Stimulated activated CD4-positive, alpha-beta T cell treated with anti-CD3 and anti-CD28 coated beads, Interleukin-15, amount 100 ng/mL, for 1 hour (primary cell): Measurements from ENCODE around the gene RPS10.
"Not testable (repeated sequence)": the region's sequence is repeated elsewhere in the genome, so short reads cannot be mapped to it uniquely, and the experiment has no call there.

Experiments used
- DNase-seq, 2 donors: peaks; one replicate each; pipeline ENCODE4 v3.0.0-alpha.2; 2020; ENCODE audit warnings: low read depth in 1 of 2, low spot score in 1 of 2

The RPS10 gene

GRCh38 chr6:34373511-34373910 is 52.4 kb downstream of the RPS10 start:
- DNase-seq, result no peak

- not testable (repeated sequence) for DNase-seq
Observed at GRCh38 chr6:34371865-34372264, 54.0 kb downstream of the RPS10 start.

GRCh38 chr6:34370361-34370760 is 55.5 kb downstream of the RPS10 start:
- DNase-seq, result no peak

GRCh38 chr6:34369385-34369784 is 56.5 kb downstream of the RPS10 start:
- no peak for DNase-seq
